Esophagus muscularis mucosa (tissue), 4 donors: ENCODE measurements around the gene CLEC17A.

Source experiments
- CTCF ChIP-seq, 3 experiments: fragments of 200-600 bp in 2 of 3; fragments of 450-650 bp in 1 of 3; sonication (generic) in 2 of 3; IDR thresholded peaks; one replicate each; pipeline ENCODE4 v1.5.1; 2017 to 2019; ENCODE audit warnings: antibody characterized with exemption in 3 of 3, mild to moderate bottlenecking in 2 of 3, moderate library complexity in 1 of 3
- EP300 ChIP-seq: sonication (generic); formaldehyde crosslinking; IDR thresholded peaks from one replicate; pipeline ENCODE4 v1.6.1; 2017; ENCODE audit warnings: antibody characterized with exemption
- POLR2A ChIP-seq: fragments of 450-650 bp; IDR thresholded peaks from one replicate; pipeline ENCODE4 v1.6.1; 2017; ENCODE audit warnings: antibody characterized with exemption, moderate library complexity, mild to moderate bottlenecking, low read depth

- TF ChIP-seq CTCF (IDR thresholded peaks at IDR 0.05), result no peak
- no peak for TF ChIP-seq POLR2A
- no peak for TF ChIP-seq EP300
Observed at GRCh38 chr19:14559916-14560775, 22.7 kb upstream of the CLEC17A start.
